DND-41 (cell line): ENCODE measurements around the gene NCR2.

ENCODE experiments used
- ATAC-seq: fragments of 200-7000 bp; cut with Tn5 transposase; 3 replicates; pipeline ENCODE4 v1.9.1; 2021; ENCODE audit warnings: low read depth; ENCODE audit not compliant: insufficient read depth
- DNase-seq: peaks from one replicate; pipeline ENCODE4 v3.0.0-alpha.2; 2020
- H2AFZ ChIP-seq: 2 replicates; pipeline ENCODE4 v1.6.0; 2012; ENCODE audit warnings: low read depth, low read length
- H3K27ac ChIP-seq: 2 replicates; pipeline ENCODE4 v1.5.1; 2012; ENCODE audit warnings: low read length, inconsistent platforms
- H3K27me3 ChIP-seq: fragments of 200-600 bp; sonication (generic); 2 replicates; pipeline ENCODE4 v1.6.0; 2012; ENCODE audit warnings: low read length, mild to moderate bottlenecking, inconsistent platforms; ENCODE audit not compliant: insufficient read depth, poor library complexity
- H3K36me3 ChIP-seq: 2 replicates; pipeline ENCODE4 v1.5.1; 2012; ENCODE audit warnings: low read length, inconsistent platforms; ENCODE audit not compliant: insufficient read depth
- H3K4me1 ChIP-seq: 2 replicates; pipeline ENCODE4 v1.5.1; 2012; ENCODE audit warnings: mild to moderate bottlenecking, low read length; ENCODE audit not compliant: insufficient read depth
- H3K4me2 ChIP-seq: 2 replicates; pipeline ENCODE4 v1.6.0; 2012; ENCODE audit warnings: mild to moderate bottlenecking, moderate library complexity, low read length, inconsistent platforms; ENCODE audit not compliant: insufficient read depth
- H3K4me3 ChIP-seq, 2 experiments: fragments of 200-600 bp in 1 of 2; shearing (Covaris generic) in 1 of 2; 2 replicates each; pipeline ENCODE4 v1.5.1; 2012 to 2016; ENCODE audit warnings: inconsistent platforms in 2 of 2, low read length in 2 of 2, mild to moderate bottlenecking in 2 of 2, low read depth in 1 of 2, moderate library complexity in 1 of 2
- H3K79me2 ChIP-seq: 2 replicates; pipeline ENCODE4 v1.6.0; 2012; ENCODE audit warnings: low read length, inconsistent platforms; ENCODE audit not compliant: insufficient read depth
- H3K9ac ChIP-seq: 2 replicates; pipeline ENCODE4 v1.6.0; 2012; ENCODE audit warnings: low read depth, mild to moderate bottlenecking, inconsistent platforms, low read length, moderate library complexity
- H3K9me3 ChIP-seq: 2 replicates; pipeline ENCODE4 v1.5.1; 2012; ENCODE audit warnings: low read length, moderate library complexity, mild to moderate bottlenecking, inconsistent platforms; ENCODE audit not compliant: insufficient read depth, severe bottlenecking
- H4K20me1 ChIP-seq: 2 replicates; pipeline ENCODE4 v1.6.0; 2012; ENCODE audit warnings: low read length; ENCODE audit not compliant: insufficient read depth
- EZH2 ChIP-seq: IDR thresholded peaks from 3 replicates; pipeline ENCODE4 v1.6.1; 2012; ENCODE audit warnings: borderline replicate concordance, low read depth, mild to moderate bottlenecking, moderate library complexity, low read length, inconsistent platforms; ENCODE audit not compliant: severe bottlenecking
- TF ChIP-seq, protein P1 (sequence below): IDR thresholded peaks from 2 replicates; pipeline ENCODE4 v1.5.1; 2012; ENCODE audit warnings: borderline replicate concordance, low read length, moderate library complexity, mild to moderate bottlenecking; ENCODE audit not compliant: poor library complexity, severe bottlenecking; ENCODE audit errors: extremely low read depth

Gene NCR2

DNA sequence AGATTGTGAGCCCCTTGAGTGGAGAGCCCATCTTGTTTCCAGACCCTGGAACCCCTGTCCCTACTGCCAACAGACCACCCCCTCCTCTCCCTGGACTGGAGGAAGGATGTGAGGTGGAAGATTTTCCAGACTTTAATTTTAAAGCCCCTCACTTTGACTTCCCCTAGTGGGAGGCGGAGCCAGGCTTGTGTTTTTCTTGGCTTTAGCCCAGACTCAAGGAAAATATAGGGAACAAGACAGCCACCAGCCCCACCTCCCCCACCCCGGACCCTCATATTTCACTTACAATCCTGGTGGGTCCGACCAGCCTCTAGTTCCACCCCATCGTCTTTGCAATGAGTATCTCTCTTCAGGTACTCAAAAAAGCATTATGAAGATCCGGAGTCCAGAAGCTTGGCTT, 40.8 kb downstream of the NCR2 start:
- H3K4me1 ChIP-seq, result no peaks in the 10 kb centered on the region
- H3K27ac ChIP-seq, result no peak overlapping the region
- H4K20me1 ChIP-seq, result no peaks in the 10 kb centered on the region
- no peak for ATAC-seq
- H3K79me2 ChIP-seq, result no peaks in the 10 kb centered on the region
- no peaks in the 10 kb centered on the region for H3K9me3 ChIP-seq
- no peak for DNase-seq
- H2AFZ ChIP-seq, result no peak overlapping the region
- H3K9ac ChIP-seq, result no peak overlapping the region
- H3K4me3 ChIP-seq, result no peak overlapping the region
- H3K36me3 ChIP-seq, result no peaks in the 10 kb centered on the region
- no peak overlapping the region for H3K4me2 ChIP-seq
- TF ChIP-seq EZH2, result no peak
- TF ChIP-seq, protein P1, sequence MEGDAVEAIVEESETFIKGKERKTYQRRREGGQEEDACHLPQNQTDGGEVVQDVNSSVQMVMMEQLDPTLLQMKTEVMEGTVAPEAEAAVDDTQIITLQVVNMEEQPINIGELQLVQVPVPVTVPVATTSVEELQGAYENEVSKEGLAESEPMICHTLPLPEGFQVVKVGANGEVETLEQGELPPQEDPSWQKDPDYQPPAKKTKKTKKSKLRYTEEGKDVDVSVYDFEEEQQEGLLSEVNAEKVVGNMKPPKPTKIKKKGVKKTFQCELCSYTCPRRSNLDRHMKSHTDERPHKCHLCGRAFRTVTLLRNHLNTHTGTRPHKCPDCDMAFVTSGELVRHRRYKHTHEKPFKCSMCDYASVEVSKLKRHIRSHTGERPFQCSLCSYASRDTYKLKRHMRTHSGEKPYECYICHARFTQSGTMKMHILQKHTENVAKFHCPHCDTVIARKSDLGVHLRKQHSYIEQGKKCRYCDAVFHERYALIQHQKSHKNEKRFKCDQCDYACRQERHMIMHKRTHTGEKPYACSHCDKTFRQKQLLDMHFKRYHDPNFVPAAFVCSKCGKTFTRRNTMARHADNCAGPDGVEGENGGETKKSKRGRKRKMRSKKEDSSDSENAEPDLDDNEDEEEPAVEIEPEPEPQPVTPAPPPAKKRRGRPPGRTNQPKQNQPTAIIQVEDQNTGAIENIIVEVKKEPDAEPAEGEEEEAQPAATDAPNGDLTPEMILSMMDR, result no peak
- no peaks in the 10 kb centered on the region for H3K27me3 ChIP-seq

DNA sequence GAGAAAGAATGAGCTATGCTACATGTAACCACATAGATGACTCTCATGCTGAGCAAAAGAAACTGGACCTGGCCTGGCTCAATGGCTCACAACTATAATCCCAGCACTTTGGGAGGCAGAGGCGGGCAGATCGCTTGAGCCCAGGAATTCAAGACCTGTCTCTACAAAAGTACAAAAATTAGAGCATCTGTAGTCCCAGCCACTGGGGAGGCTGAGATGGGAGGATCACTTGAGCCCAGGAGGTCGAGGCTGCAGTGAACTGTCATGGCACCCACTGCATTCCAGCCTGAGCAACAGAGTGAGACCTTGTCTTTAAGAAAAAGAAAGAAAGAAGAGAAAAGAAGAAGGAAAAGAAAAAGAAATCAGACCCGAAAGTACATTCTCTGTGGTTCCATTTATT, 41.7 kb downstream of the NCR2 start:
- Histone ChIP-seq H2AFZ (no peak overlapping the region), H3K4me3 (no peak overlapping the region), H3K9me3 (no peaks in the 10 kb centered on the region), H3K9ac (no peak overlapping the region), H3K27ac (no peak overlapping the region), H3K36me3 (no peaks in the 10 kb centered on the region), H4K20me1 (no peaks in the 10 kb centered on the region), H3K79me2 (no peaks in the 10 kb centered on the region), H3K4me1 (no peaks in the 10 kb centered on the region), H3K27me3 (no peaks in the 10 kb centered on the region), H3K4me2 (no peak overlapping the region)
- no peak for DNase-seq
- TF ChIP-seq, protein P1, result no peak
- no peak for TF ChIP-seq EZH2
- ATAC-seq, result no peak

GRCh38 chr6:41379306-41379705, 43.9 kb downstream of the NCR2 start:
- TF ChIP-seq, protein P1, result no peak
- TF ChIP-seq EZH2, result no peak
- Histone ChIP-seq H3K4me2 (no peak overlapping the region), H2AFZ (no peak overlapping the region), H3K4me3 (no peak overlapping the region), H3K36me3 (no peaks in the 10 kb centered on the region), H3K27me3 (no peaks in the 10 kb centered on the region), H3K79me2 (no peaks in the 10 kb centered on the region), H3K27ac (no peak overlapping the region), H4K20me1 (no peaks in the 10 kb centered on the region), H3K4me1 (no peaks in the 10 kb centered on the region), H3K9me3 (no peaks in the 10 kb centered on the region), H3K9ac (no peak overlapping the region)
- ATAC-seq (no peak), DNase-seq (no peak)

DNA sequence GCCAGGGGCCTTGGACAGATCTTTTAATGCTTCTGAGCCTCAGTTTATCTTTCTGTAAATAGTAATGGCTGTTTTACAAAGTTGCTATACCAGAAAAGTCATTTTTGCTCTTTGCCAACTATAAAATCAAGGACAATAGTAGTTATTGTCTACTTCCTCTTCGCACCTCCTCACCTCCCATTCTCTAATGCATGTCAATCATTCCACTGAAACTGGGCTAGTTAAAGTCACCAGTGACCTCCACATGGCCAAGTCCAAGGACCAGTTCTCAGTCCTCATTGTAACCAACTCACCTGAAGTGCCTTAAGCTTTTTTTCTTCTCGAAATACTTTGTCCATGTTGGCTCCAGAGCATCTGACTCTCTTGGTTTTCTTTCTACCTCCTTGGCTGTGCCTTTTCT, 51.2 kb downstream of the NCR2 start:
- H2AFZ ChIP-seq, result no peak overlapping the region
- no peak overlapping the region for H3K27ac ChIP-seq
- H3K4me3 ChIP-seq, result no peak overlapping the region
- TF ChIP-seq, protein P1, result no peak
- no peak for TF ChIP-seq EZH2
- H3K36me3 ChIP-seq, result no peaks in the 10 kb centered on the region
- no peaks in the 10 kb centered on the region for H3K79me2 ChIP-seq
- H4K20me1 ChIP-seq, result no peaks in the 10 kb centered on the region
- no peak for ATAC-seq
- H3K4me2 ChIP-seq, result no peak overlapping the region
- H3K4me1 ChIP-seq, result no peaks in the 10 kb centered on the region
- H3K9ac ChIP-seq, result no peak overlapping the region
- no peak for DNase-seq
- H3K27me3 ChIP-seq, result no peaks in the 10 kb centered on the region
- no peaks in the 10 kb centered on the region for H3K9me3 ChIP-seq
